ENCODE results near the gene SPIN1. TPM values are rescaled to one million over a fixed set of nuclear protein-coding genes. Genes with fewer than 3 reads are reported as not detected.

SPIN1 gene
- 24.9 and 30.2 TPM in 2 replicates for total RNA-seq
- 19.1 TPM for total RNA-seq (2013)
- 9.9 and 14.0 TPM in 2 replicates for polyA plus RNA-seq
- 12.6 and 13.1 TPM in 2 replicates for polyA minus RNA-seq

DNA sequence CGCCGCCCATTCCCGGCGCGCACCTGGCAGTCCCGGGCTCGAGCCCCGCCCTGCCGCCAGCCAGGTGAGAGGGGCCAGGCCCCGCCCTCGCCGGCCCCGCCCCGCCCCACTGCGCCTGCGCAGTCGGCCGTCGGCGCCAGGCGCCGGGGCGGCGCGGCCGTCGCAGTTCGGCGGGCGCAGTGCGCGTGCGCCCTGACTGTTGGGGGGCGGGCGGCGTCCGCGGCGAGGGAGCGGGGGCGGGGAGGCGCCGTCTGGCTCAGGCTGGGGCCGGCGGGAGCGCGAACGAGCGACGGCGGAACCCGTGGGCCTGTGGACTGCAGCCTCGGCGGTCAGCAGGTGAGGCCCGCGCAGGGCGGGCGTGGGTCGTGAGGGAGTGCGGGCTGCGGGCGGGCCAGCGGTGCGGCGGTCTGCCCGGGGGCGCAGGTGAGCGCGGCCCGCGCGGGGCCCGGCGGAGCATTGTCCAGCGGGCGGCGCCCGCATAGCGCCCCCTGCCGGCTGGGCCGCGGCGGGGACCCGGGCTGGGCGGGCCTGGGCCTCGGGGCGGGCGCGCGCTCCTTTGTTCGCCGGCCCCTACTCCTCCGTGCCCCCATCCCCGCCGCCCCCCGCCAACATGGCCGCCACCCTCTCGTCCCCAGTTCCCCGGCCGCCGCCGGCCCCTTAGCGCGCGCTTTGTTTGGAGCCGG lies at the start of gene SPIN1:
Gene SPIN1, plus strand, starts transcription at position 242 of the 683 bp plus-strand sequence. CDS start 38,096 bp downstream, outside the sequence.
- Histone ChIP-seq H3K4me2 (replicated peaks; ENCODE audit: low read depth, low read length, poor library complexity, severe bottlenecking) (peak within 1 kb of the TSS; percentile 100), H3K27me3 (replicated peaks in 1 of 4; ENCODE audit: control extremely low read depth in 1 of 4, control insufficient read depth in 3 of 4, insufficient read depth in 4 of 4, low read length in 3 of 4) (no peaks in the 10 kb centered on the region), H3K79me2 (ENCODE audit: control insufficient read depth, insufficient read depth, low read length) (peaks cover 27% of the 10 kb centered on the region), H3K4me3 (ENCODE audit: control extremely low read depth in 1 of 5, extremely low read depth in 1 of 5, insufficient read depth in 1 of 5, low read depth in 2 of 5, low read length in 4 of 5) (peak within 1 kb of the TSS; percentile 61 to 91 (median 83)), H2AFZ (ENCODE audit: insufficient read depth, low read depth, low read length, poor library complexity, severe bottlenecking) (peak within 1 kb of the TSS; percentile 99), H3K4me1 (ENCODE audit: control insufficient read depth in 2 of 2, insufficient read depth in 2 of 2, low read length in 2 of 2) (peaks cover 11 to 21% of the 10 kb centered on the region in 2 donors), H3K9ac (ENCODE audit: low read length) (peak within 1 kb of the TSS; percentile 84), H4K20me1 (ENCODE audit: control insufficient read depth, insufficient read depth, low read length, poor library complexity, severe bottlenecking) (peaks cover 5% of the 10 kb centered on the region), H3K27ac (ENCODE audit: low read length in 2 of 2) (peak within 1 kb of the TSS in 1 of 2 donors; percentile 59), H3K9me3 (ENCODE audit: control extremely low read depth in 1 of 3, control insufficient read depth in 2 of 3, insufficient read depth in 1 of 3, low read length in 2 of 3) (no peaks in the 10 kb centered on the region), H3K36me3 (replicated peaks in 1 of 2; ENCODE audit: control extremely low read depth in 1 of 2, control insufficient read depth in 1 of 2, extremely low read depth in 1 of 2, insufficient read depth in 2 of 2, low read length in 1 of 2) (no peaks in the 10 kb centered on the region)
- intact Hi-C loops (cut with micrococcal nuclease): loop anchor here (5.0 kb wide), 2 partner anchors 416 to 929 kb away; partner anchors contain the start of genes CDK20 and SECISBP2
- ChIA-PET CTCF (no interaction called here), POLR2A (no interaction called here)
- peak within 1 kb of the TSS; percentile 97 for H3K27ac Mint-ChIP-seq
- no peak for TF ChIP-seq EZH2 (IDR thresholded peaks at IDR 0.05; ENCODE audit: borderline replicate concordance, insufficient read depth, low read depth, low read length, poor library complexity, severe bottlenecking)
- TF ChIP-seq, protein P1, sequence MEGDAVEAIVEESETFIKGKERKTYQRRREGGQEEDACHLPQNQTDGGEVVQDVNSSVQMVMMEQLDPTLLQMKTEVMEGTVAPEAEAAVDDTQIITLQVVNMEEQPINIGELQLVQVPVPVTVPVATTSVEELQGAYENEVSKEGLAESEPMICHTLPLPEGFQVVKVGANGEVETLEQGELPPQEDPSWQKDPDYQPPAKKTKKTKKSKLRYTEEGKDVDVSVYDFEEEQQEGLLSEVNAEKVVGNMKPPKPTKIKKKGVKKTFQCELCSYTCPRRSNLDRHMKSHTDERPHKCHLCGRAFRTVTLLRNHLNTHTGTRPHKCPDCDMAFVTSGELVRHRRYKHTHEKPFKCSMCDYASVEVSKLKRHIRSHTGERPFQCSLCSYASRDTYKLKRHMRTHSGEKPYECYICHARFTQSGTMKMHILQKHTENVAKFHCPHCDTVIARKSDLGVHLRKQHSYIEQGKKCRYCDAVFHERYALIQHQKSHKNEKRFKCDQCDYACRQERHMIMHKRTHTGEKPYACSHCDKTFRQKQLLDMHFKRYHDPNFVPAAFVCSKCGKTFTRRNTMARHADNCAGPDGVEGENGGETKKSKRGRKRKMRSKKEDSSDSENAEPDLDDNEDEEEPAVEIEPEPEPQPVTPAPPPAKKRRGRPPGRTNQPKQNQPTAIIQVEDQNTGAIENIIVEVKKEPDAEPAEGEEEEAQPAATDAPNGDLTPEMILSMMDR (IDR thresholded peaks at IDR 0.05): peak; percentile 41
- ATAC-seq (ENCODE audit: low read depth): peak; percentile 80
- H3K4me1 Mint-ChIP-seq: peaks cover 32% of the 10 kb centered on the region
- under 1% methylated on average over 105 of the region's 106 CpGs for WGBS (ENCODE audit: insufficient coverage)
- no peaks in the 10 kb centered on the region for H3K27me3 Mint-ChIP-seq
- H3K4me3 Mint-ChIP-seq: peak within 1 kb of the TSS; percentile 98
- no peaks in the 10 kb centered on the region for H3K9me3 Mint-ChIP-seq (ENCODE audit: insufficient read depth)
- peak; percentile 95 for DNase-seq

DNA sequence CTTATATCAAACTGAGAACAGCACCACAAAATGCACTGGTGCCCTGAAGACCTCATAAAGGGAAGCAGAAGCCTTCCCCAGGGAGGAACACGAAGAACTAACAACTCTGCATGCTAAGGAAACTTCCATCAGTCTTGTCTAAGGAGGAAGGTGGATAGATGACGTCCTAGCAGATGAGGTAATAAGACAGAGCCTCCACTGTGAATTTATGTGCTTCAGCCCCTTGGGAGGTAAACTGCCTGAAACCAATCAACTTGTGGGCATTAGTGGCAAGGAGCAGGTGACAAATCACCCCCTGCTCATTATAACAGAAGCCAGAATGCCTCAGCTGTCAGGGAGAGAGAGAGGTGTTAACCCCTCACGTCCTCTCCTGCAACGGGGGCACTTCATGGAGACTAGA lies 48.9 kb upstream of the SPIN1 start:
- intact Hi-C loops (cut with micrococcal nuclease): no loop called here
- POLR2A ChIA-PET: no interaction called here
- DNase-seq: no peak
- Histone ChIP-seq H3K36me3 (replicated peaks in 1 of 2; ENCODE audit: control extremely low read depth in 1 of 2, control insufficient read depth in 1 of 2, extremely low read depth in 1 of 2, insufficient read depth in 2 of 2, low read length in 1 of 2) (no peaks in the 10 kb centered on the region), H3K79me2 (ENCODE audit: control insufficient read depth, insufficient read depth, low read length) (no peaks in the 10 kb centered on the region), H3K27ac (ENCODE audit: low read length in 2 of 2) (no peak overlapping the region), H2AFZ (ENCODE audit: insufficient read depth, low read depth, low read length, poor library complexity, severe bottlenecking) (no peak overlapping the region), H3K4me1 (ENCODE audit: control insufficient read depth in 2 of 2, insufficient read depth in 2 of 2, low read length in 2 of 2) (no peaks in the 10 kb centered on the region), H3K4me3 (ENCODE audit: control extremely low read depth in 1 of 5, extremely low read depth in 1 of 5, insufficient read depth in 1 of 5, low read depth in 2 of 5, low read length in 4 of 5) (no peak overlapping the region), H4K20me1 (ENCODE audit: control insufficient read depth, insufficient read depth, low read length, poor library complexity, severe bottlenecking) (no peaks in the 10 kb centered on the region), H3K27me3 (replicated peaks in 1 of 4; ENCODE audit: control extremely low read depth in 1 of 4, control insufficient read depth in 3 of 4, insufficient read depth in 4 of 4, low read length in 3 of 4) (peaks cover 0 to 3% (median 0%) of the 10 kb centered on the region in 4 experiments), H3K4me2 (replicated peaks; ENCODE audit: low read depth, low read length, poor library complexity, severe bottlenecking) (no peak overlapping the region), H3K9ac (ENCODE audit: low read length) (no peak overlapping the region), H3K9me3 (ENCODE audit: control extremely low read depth in 1 of 3, control insufficient read depth in 2 of 3, insufficient read depth in 1 of 3, low read length in 2 of 3) (no peaks in the 10 kb centered on the region)
- peaks cover 3% of the 10 kb centered on the region for H3K27me3 Mint-ChIP-seq
- H3K27ac Mint-ChIP-seq: no peak overlapping the region
- 0% methylated on average over 1 of the region's 4 CpGs for WGBS (ENCODE audit: insufficient coverage)
- H3K4me1 Mint-ChIP-seq: peaks cover 4% of the 10 kb centered on the region
- no peaks in the 10 kb centered on the region for H3K9me3 Mint-ChIP-seq (ENCODE audit: insufficient read depth)
- ATAC-seq (ENCODE audit: low read depth): no peak
- CTCF ChIA-PET: no interaction called here
- no peak overlapping the region for H3K4me3 Mint-ChIP-seq
- TF ChIP-seq, protein P1 (IDR thresholded peaks at IDR 0.05): no peak
- TF ChIP-seq EZH2 (IDR thresholded peaks at IDR 0.05; ENCODE audit: borderline replicate concordance, insufficient read depth, low read depth, low read length, poor library complexity, severe bottlenecking): no peak

Measured in B cell (primary cell).